HL-60 (cell line): Measurements from ENCODE around the gene RAE1.

Experiments used
- DNase-seq, 2 experiments: peaks; one replicate each; pipeline ENCODE4 v3.0.0-alpha.2; 2010 to 2020; ENCODE audit warnings: low read depth in 1 of 2, low spot score in 1 of 2
- H3K27ac ChIP-seq: fragments of 250-450 bp; sonication (Bioruptor Pico); replicated peaks from 2 replicates; pipeline ENCODE4 v1.5.1; 2020; ENCODE audit warnings: mild to moderate bottlenecking, moderate library complexity
- H3K27me3 ChIP-seq: fragments of 250-450 bp; sonication (Bioruptor Pico); 2 replicates; pipeline ENCODE4 v1.5.1; 2021; ENCODE audit warnings: mild to moderate bottlenecking, moderate library complexity; ENCODE audit not compliant: insufficient read depth, poor library complexity, severe bottlenecking
- H3K4me3 ChIP-seq: replicated peaks from 2 replicates; pipeline ENCODE4 v1.5.1; 2011; ENCODE audit warnings: mild to moderate bottlenecking, control low read depth, low read length; ENCODE audit not compliant: insufficient read depth
- GABPA ChIP-seq: IDR thresholded peaks from 2 replicates; pipeline ENCODE4 v1.6.1; 2012; ENCODE audit warnings: low read depth
- POLR2AphosphoS5 ChIP-seq: IDR thresholded peaks from 2 replicates; pipeline ENCODE4 v1.6.1; 2012; ENCODE audit warnings: low read depth
- SPI1 ChIP-seq: IDR thresholded peaks from 2 replicates; pipeline ENCODE4 v1.6.1; 2012; ENCODE audit warnings: low read depth, mild to moderate bottlenecking, borderline replicate concordance
- TF ChIP-seq, protein P1 (sequence below): IDR thresholded peaks from 2 replicates; pipeline ENCODE4 v1.6.1; 2012; ENCODE audit warnings: low read depth; ENCODE audit not compliant: insufficient replicate concordance
- TF ChIP-seq, protein P2 (sequence below): IDR thresholded peaks from one replicate; pipeline ENCODE4 v1.5.1; 2011; ENCODE audit warnings: low read length, control low read depth, inconsistent platforms; ENCODE audit not compliant: insufficient read depth

Gene RAE1

DNA sequence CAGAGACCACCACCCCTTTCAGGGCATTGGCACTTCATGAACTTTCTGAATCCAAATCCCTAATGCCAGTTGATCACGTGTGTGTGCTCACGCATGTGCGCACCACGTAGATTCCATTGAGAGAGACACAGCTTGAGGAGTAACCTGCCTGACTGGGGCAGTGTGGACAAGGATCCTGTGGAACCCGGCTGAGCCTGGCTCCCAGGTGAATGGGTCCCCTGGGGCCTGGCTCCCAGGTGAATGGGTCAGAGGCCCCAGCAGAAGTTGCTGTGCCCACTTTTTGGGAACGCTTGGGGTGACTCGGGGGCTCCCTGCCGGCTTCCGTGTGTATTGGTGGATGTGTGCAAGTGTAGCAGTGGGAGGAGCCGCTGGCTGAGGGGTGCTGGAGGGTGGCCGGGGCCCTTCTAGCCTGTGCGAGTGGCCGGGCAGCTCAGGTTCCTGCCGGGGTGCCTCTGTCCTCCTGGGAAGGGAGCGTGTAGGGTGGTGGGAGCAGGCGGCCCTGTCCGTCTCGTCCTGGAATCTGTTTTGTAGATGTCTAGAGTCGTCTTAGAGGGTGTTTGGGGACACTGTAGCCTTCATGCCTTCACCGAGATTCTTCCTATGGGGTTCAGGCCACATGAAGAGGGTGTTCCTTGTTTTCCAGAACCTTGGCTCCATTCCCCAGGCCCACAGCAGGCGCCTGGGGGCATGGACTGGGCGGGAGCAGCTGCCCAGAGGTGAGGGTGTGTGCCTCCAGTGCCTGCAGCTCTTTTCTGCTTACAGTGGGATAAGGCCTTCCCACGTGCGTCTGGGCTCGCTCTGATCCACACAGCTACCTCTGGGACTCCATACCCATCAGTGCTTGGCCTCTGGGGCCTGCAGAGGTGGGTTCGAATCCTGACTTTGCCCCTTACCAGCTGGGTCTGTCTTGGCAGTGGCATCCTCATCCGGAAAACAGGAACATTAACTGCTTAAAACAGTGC is 43.3 kb downstream of the RAE1 start:
- Histone ChIP-seq H3K27me3 (no peaks in the 10 kb centered on the region), H3K27ac (no peak overlapping the region), H3K4me3 (no peak overlapping the region)
- no peak for TF ChIP-seq POLR2AphosphoS5
- TF ChIP-seq, protein P1, sequence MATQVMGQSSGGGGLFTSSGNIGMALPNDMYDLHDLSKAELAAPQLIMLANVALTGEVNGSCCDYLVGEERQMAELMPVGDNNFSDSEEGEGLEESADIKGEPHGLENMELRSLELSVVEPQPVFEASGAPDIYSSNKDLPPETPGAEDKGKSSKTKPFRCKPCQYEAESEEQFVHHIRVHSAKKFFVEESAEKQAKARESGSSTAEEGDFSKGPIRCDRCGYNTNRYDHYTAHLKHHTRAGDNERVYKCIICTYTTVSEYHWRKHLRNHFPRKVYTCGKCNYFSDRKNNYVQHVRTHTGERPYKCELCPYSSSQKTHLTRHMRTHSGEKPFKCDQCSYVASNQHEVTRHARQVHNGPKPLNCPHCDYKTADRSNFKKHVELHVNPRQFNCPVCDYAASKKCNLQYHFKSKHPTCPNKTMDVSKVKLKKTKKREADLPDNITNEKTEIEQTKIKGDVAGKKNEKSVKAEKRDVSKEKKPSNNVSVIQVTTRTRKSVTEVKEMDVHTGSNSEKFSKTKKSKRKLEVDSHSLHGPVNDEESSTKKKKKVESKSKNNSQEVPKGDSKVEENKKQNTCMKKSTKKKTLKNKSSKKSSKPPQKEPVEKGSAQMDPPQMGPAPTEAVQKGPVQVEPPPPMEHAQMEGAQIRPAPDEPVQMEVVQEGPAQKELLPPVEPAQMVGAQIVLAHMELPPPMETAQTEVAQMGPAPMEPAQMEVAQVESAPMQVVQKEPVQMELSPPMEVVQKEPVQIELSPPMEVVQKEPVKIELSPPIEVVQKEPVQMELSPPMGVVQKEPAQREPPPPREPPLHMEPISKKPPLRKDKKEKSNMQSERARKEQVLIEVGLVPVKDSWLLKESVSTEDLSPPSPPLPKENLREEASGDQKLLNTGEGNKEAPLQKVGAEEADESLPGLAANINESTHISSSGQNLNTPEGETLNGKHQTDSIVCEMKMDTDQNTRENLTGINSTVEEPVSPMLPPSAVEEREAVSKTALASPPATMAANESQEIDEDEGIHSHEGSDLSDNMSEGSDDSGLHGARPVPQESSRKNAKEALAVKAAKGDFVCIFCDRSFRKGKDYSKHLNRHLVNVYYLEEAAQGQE = no peak
- TF ChIP-seq SPI1 = no peak
- TF ChIP-seq, protein P2, sequence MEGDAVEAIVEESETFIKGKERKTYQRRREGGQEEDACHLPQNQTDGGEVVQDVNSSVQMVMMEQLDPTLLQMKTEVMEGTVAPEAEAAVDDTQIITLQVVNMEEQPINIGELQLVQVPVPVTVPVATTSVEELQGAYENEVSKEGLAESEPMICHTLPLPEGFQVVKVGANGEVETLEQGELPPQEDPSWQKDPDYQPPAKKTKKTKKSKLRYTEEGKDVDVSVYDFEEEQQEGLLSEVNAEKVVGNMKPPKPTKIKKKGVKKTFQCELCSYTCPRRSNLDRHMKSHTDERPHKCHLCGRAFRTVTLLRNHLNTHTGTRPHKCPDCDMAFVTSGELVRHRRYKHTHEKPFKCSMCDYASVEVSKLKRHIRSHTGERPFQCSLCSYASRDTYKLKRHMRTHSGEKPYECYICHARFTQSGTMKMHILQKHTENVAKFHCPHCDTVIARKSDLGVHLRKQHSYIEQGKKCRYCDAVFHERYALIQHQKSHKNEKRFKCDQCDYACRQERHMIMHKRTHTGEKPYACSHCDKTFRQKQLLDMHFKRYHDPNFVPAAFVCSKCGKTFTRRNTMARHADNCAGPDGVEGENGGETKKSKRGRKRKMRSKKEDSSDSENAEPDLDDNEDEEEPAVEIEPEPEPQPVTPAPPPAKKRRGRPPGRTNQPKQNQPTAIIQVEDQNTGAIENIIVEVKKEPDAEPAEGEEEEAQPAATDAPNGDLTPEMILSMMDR = no peak
- no peak for TF ChIP-seq GABPA
- no peak for DNase-seq

DNA sequence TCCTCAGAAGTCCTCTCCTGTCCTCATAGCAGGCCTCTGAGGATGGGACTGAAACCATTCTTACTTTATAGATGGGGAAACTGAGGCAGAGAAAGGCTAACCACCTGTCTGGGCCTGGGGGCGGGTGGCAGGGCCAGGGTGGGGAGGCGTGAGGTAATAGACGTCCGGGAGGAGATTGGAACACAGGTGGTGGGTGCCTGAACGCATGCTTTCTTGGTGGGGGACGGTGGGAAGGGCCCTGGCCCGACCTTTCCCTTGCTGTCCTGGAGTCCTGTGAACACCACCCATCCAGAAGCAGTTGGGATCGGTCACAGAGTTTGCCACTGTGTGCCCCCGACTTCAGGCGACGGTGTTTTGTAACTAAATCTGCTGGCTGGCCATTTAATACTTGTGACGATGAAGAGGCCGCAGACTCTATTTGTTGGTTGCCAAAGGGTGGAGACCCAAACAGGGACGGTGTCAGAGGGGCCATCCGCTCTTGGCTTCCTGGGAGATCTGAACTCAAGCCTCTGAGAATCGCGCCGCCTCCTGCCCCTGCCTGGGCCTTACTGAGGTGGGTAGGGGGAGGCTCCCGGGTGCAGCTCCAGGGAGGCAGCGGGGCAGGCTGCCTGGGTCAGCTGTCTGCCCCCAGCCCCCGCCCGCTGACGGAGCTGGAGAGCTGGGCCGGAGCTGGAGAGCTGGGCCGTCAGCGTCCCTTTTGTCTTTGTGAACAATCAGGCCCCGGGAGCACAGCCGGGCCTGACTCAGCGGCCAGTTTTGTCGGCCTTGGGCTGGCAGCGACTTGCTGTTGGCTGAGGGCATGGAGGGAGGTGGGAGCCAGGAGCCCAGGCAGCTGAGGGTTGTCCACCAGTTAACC is 44.3 kb downstream of the RAE1 start:
- DNase-seq = no peak

More for the DNA sequence above, 44.3 kb downstream of the RAE1 start:
- Histone ChIP-seq H3K27me3 (no peaks in the 10 kb centered on the region), H3K4me3 (no peak overlapping the region), H3K27ac (no peak overlapping the region)
- TF ChIP-seq, protein P2 = no peak
- TF ChIP-seq POLR2AphosphoS5 = no peak
- TF ChIP-seq GABPA = no peak
- TF ChIP-seq, protein P1 = no peak
- no peak for TF ChIP-seq SPI1
